H1 (cell line): ENCODE measurements around the gene CGB3. TPM values are rescaled to one million over a fixed set of nuclear protein-coding genes. Genes with fewer than 3 reads are reported as not detected.
"Not testable (repeated sequence)": the region's sequence is repeated elsewhere in the genome, so short reads cannot be mapped to it uniquely, and the experiment has no call there.

Experiments used
- CTCF ChIA-PET: fragments of 300-600 bp; sonication (Branson Sonifier 250); formaldehyde crosslinking; loops from one replicate; lab custom pipeline; 2021; ENCODE audit not compliant: partially characterized antibody; lab: Charles Lee
- POLR2A ChIA-PET: fragments of 300-600 bp; sonication (Branson Sonifier 250); formaldehyde crosslinking; loops from one replicate; lab custom pipeline; 2021; ENCODE audit warnings: inconsistent platforms; ENCODE audit not compliant: partially characterized antibody; lab: Charles Lee
- DNase-seq, 2 experiments: peaks; one replicate each; pipeline versions ENCODE4 v3.0.0 to v3.0.0-alpha.2; 2010 to 2022; ENCODE audit warnings: low spot score in 2 of 2, low read depth in 1 of 2, mixed read lengths in 1 of 2
- FAIRE-seq: peaks from 2 replicates; lab custom pipeline; 2011; peaks lifted over from hg19 to GRCh38; lab: Jason Lieb, UNC
- H2AFZ ChIP-seq: 2 replicates; pipeline ENCODE4 v1.8.1; 2012; ENCODE audit warnings: low read length, inconsistent platforms
- H2AK5ac ChIP-seq: 2 replicates; pipeline ENCODE4 v1.6.1; 2013; ENCODE audit warnings: low read depth, low read length
- H2BK120ac ChIP-seq: replicated peaks from 2 replicates; pipeline ENCODE3; 2013; ENCODE audit warnings: low read depth, low read length, inconsistent platforms
- H2BK12ac ChIP-seq: 2 replicates; pipeline ENCODE4 v1.6.1; 2013; ENCODE audit warnings: low read depth, low read length
- H2BK15ac ChIP-seq: 2 replicates; pipeline ENCODE4 v1.6.1; 2013; ENCODE audit warnings: low read length
- H2BK20ac ChIP-seq: 2 replicates; pipeline ENCODE4 v1.6.1; 2013; ENCODE audit warnings: low read length
- H2BK5ac ChIP-seq: 2 replicates; pipeline ENCODE4 v1.6.1; 2013; ENCODE audit warnings: low read depth, low read length
- H3K14ac ChIP-seq: 2 replicates; pipeline ENCODE4 v1.6.1; 2013; ENCODE audit warnings: inconsistent platforms; ENCODE audit not compliant: insufficient read length
- H3K18ac ChIP-seq: 2 replicates; pipeline ENCODE4 v1.6.1; 2013; ENCODE audit warnings: low read length; ENCODE audit errors: extremely low read depth
- H3K23ac ChIP-seq: 2 replicates; pipeline ENCODE4 v1.6.1; 2013; ENCODE audit warnings: inconsistent platforms; ENCODE audit not compliant: insufficient read length
- H3K23me2 ChIP-seq: 2 replicates; pipeline ENCODE4 v1.6.1; 2013; ENCODE audit warnings: low read depth, low read length
- H3K27ac ChIP-seq: 2 replicates; pipeline ENCODE4 v1.6.1; 2011; ENCODE audit warnings: low read depth, low read length, inconsistent platforms
- H3K27me3 ChIP-seq, 4 experiments: replicated peaks in 1 of 4; 1 replicate in 1 of 4; 2 replicates in 3 of 4; pipeline versions ENCODE4 v1.6.1 to v1.8.1; 2011 to 2013; ENCODE audit warnings: low read length in 3 of 4, mild to moderate bottlenecking in 3 of 4, inconsistent platforms in 2 of 4, mixed read lengths in 2 of 4, moderate library complexity in 1 of 4; ENCODE audit not compliant: control insufficient read depth in 3 of 4, insufficient read depth in 3 of 4; ENCODE audit errors: extremely low read depth in 1 of 4
- H3K36me3 ChIP-seq, 4 experiments: 2 replicates each; pipeline versions ENCODE4 v1.6.1 to v1.8.1; 2011 to 2013; ENCODE audit warnings: mild to moderate bottlenecking in 4 of 4, low read length in 3 of 4, moderate library complexity in 2 of 4, control low read depth in 1 of 4, inconsistent platforms in 1 of 4; ENCODE audit not compliant: insufficient read depth in 4 of 4, control insufficient read depth in 2 of 4
- H3K4ac ChIP-seq: replicated peaks from 2 replicates; pipeline ENCODE3; 2013; ENCODE audit warnings: low read length, low read depth, mixed read lengths, inconsistent platforms; ENCODE audit not compliant: insufficient read length
- H3K4me1 ChIP-seq, 4 experiments: replicated peaks in 1 of 4; 1 replicate in 1 of 4; 2 replicates in 3 of 4; pipeline versions ENCODE4 v1.6.1 to v1.8.1; 2011 to 2013; ENCODE audit warnings: low read length in 3 of 4, inconsistent platforms in 2 of 4, mixed read lengths in 1 of 4; ENCODE audit not compliant: insufficient read depth in 4 of 4, control insufficient read depth in 3 of 4
- H3K4me2 ChIP-seq, 2 experiments: 2 replicates each; pipeline versions ENCODE4 v1.6.1 to v1.8.1; 2011 to 2013; ENCODE audit warnings: low read depth in 2 of 2, low read length in 2 of 2, control low read depth in 1 of 2, inconsistent platforms in 1 of 2, mild to moderate bottlenecking in 1 of 2; ENCODE audit not compliant: insufficient read depth in 1 of 2
- H3K4me3 ChIP-seq, 4 experiments: fragments of 200-600, 300-600 bp in 1 of 4; sonication (generic), shearing (Covaris generic), sonication (Bioruptor Twin) in 1 of 4; 2 replicates each; pipeline versions ENCODE4 v1.5.1 to v1.8.1; 2011 to 2016; ENCODE audit warnings: low read length in 4 of 4, low read depth in 3 of 4, control low read depth in 2 of 4, inconsistent platforms in 2 of 4, mild to moderate bottlenecking in 2 of 4, mixed read lengths in 1 of 4, moderate library complexity in 1 of 4; ENCODE audit not compliant: insufficient read depth in 2 of 4; ENCODE audit errors: extremely low read depth in 1 of 4
- H3K56ac ChIP-seq: replicated peaks from 2 replicates; pipeline ENCODE3; 2013; ENCODE audit warnings: low read depth, mild to moderate bottlenecking, mixed read lengths, low read length, inconsistent platforms; ENCODE audit not compliant: insufficient read length
- H3K79me1 ChIP-seq: 2 replicates; pipeline ENCODE4 v1.6.1; 2013; ENCODE audit warnings: low read depth, low read length, control low read depth
- H3K79me2 ChIP-seq, 2 experiments: 2 replicates each; pipeline versions ENCODE4 v1.6.1 to v1.8.1; 2012 to 2013; ENCODE audit warnings: low read length in 2 of 2, mild to moderate bottlenecking in 2 of 2, inconsistent platforms in 1 of 2; ENCODE audit not compliant: insufficient read depth in 2 of 2, control insufficient read depth in 1 of 2
- H3K9ac ChIP-seq, 4 experiments: replicated peaks in 1 of 4; 1 replicate in 1 of 4; 2 replicates in 3 of 4; pipeline versions ENCODE4 v1.6.1 to v1.8.1; 2011 to 2013; ENCODE audit warnings: low read depth in 3 of 4, low read length in 3 of 4, control low read depth in 2 of 4, mild to moderate bottlenecking in 2 of 4, moderate library complexity in 2 of 4, inconsistent platforms in 1 of 4; ENCODE audit errors: extremely low read depth in 1 of 4
- H3K9me3 ChIP-seq, 2 experiments: 2 replicates each; pipeline versions ENCODE4 v1.6.1 to v1.8.1; 2012 to 2013; ENCODE audit warnings: mild to moderate bottlenecking in 2 of 2, moderate library complexity in 2 of 2, control low read depth in 1 of 2, inconsistent platforms in 1 of 2, low read depth in 1 of 2, low read length in 1 of 2, mixed read lengths in 1 of 2; ENCODE audit not compliant: insufficient read depth in 2 of 2
- H4K20me1 ChIP-seq, 2 experiments: replicated peaks in 1 of 2; 2 replicates each; pipeline versions ENCODE3 to v1.8.1; 2011 to 2013; ENCODE audit warnings: inconsistent platforms in 2 of 2, low read length in 2 of 2, mild to moderate bottlenecking in 1 of 2; ENCODE audit not compliant: insufficient read depth in 2 of 2, control insufficient read depth in 1 of 2
- H4K5ac ChIP-seq: 2 replicates; pipeline ENCODE4 v1.6.1; 2013; ENCODE audit warnings: low read length, low read depth, mixed read lengths, inconsistent platforms; ENCODE audit not compliant: insufficient read length
- H4K8ac ChIP-seq: 2 replicates; pipeline ENCODE4 v1.8.0; 2013; ENCODE audit warnings: mild to moderate bottlenecking, moderate library complexity, low read length, inconsistent platforms; ENCODE audit not compliant: insufficient read depth; ENCODE audit errors: extremely low read depth
- H4K91ac ChIP-seq: replicated peaks from 2 replicates; pipeline ENCODE3; 2013; ENCODE audit warnings: low read length, mixed read lengths, inconsistent platforms; ENCODE audit not compliant: insufficient read length
- CREB1 ChIP-seq: IDR thresholded peaks from 2 replicates; pipeline ENCODE4 v1.6.1; 2012; ENCODE audit warnings: inconsistent platforms
- EZH2 ChIP-seq: fragments of 200-600 bp; sonication (generic); IDR thresholded peaks from 2 replicates; pipeline ENCODE4 v1.7.1; 2012; ENCODE audit warnings: low read depth, mild to moderate bottlenecking, moderate library complexity, low read length, inconsistent platforms; ENCODE audit not compliant: severe bottlenecking
- WGBS, 2 experiments: shearing (Covaris generic) in 1 of 2; methylation state at CpG; one replicate each; pipeline versions ENCODE4 v1.1.6 to v1.1.7; 2013 to 2015; ENCODE audit warnings: low lambda C conversion rate in 2 of 2, mixed read lengths in 2 of 2, inconsistent platforms in 1 of 2, low coverage in 1 of 2, missing lambda C conversion rate in 1 of 2; ENCODE audit not compliant: insufficient replicate concordance in 2 of 2, insufficient coverage in 1 of 2, insufficient read length in 1 of 2; ENCODE audit errors: extremely low coverage in 1 of 2, missing lambda C conversion rate in 1 of 2; 5-methylcytosine and 5-hydroxymethylcytosine counted together
- polyA plus RNA-seq, 7 experiments: library from polyadenylated mRNA; depleted of rRNA in 3 of 7; stranded (reverse) in 5 of 7; unstranded in 2 of 7; fragments of >200 nt in 5 of 7; fragments of 200-250 nt in 2 of 7; gene quantifications; 1 replicate in 5 of 7; 2 replicates in 1 of 7; 4 replicates in 1 of 7; pipeline versions ENCODE4 v1.2.1 to v1.2.3, GENCODE V29; 2011 to 2013; ENCODE audit warnings: missing spikeins in 2 of 7, mixed read lengths in 2 of 7
- total RNA-seq: library from RNA; stranded (reverse); fragmentation: NEBNext Ultra II Directional; extraction: Animal tissue kit (Norgen Biotek cat#: 25700); gene quantifications from 2 replicates; pipeline ENCODE4 v1.2.1, GENCODE V29; 2021
- TF ChIP-seq, protein P1 (sequence below), 3 experiments: IDR thresholded peaks; 1 replicate in 2 of 3; 2 replicates in 1 of 3; pipeline versions ENCODE4 v1.5.1 to v1.6.1; 2011; ENCODE audit warnings: low read length in 3 of 3, mild to moderate bottlenecking in 3 of 3, inconsistent platforms in 2 of 3, low read depth in 1 of 3, moderate library complexity in 1 of 3; ENCODE audit not compliant: insufficient read depth in 1 of 3; ENCODE audit errors: control extremely low read depth in 1 of 3

The CGB3 gene
- total and polyA plus RNA-seq, 2 of the 8 experiments (the other 6 are each of a cell fraction or from before 2014, with no cell fraction given): not detected

DNA sequence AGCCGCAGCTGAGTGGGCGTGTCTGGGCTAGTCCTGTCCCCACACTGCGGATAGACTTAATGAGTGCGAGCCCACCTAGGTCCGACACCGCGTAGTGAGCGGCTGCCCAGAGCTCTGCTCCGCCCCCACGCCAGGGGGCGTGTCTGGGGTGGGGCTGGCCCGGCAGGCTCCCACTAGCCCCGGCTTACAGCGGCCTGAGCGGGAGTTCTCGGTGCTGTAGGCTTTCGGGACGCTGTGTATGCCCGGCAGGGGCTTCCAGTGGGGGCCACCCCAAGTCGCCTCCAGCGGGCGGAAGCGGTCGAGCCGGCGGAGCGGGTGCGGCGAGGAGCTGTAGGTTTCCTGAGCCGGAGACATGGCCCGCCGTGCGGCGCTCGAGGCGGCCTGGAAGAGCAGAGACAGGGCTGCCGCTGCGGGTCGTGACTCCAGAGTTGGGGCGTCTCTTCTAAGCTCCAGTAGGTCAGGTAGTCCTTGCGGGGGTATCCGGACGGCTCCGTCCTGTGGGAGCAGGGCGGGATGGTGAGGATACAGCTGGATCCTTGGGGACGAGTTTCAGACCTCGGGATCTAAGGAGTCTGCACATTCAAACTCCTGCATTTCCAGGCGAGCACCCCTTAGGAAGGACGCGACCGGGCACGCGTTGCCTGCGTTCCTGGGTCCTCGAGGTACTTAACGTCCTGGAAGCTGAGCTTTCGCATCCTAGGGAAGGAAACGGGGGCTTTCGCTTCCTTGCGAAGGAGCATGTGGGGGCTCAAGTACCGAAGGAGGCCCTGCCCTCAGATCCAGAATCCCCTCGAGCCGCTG, 32.2 kb upstream of the CGB3 start (continued):
- TF ChIP-seq, protein P1, sequence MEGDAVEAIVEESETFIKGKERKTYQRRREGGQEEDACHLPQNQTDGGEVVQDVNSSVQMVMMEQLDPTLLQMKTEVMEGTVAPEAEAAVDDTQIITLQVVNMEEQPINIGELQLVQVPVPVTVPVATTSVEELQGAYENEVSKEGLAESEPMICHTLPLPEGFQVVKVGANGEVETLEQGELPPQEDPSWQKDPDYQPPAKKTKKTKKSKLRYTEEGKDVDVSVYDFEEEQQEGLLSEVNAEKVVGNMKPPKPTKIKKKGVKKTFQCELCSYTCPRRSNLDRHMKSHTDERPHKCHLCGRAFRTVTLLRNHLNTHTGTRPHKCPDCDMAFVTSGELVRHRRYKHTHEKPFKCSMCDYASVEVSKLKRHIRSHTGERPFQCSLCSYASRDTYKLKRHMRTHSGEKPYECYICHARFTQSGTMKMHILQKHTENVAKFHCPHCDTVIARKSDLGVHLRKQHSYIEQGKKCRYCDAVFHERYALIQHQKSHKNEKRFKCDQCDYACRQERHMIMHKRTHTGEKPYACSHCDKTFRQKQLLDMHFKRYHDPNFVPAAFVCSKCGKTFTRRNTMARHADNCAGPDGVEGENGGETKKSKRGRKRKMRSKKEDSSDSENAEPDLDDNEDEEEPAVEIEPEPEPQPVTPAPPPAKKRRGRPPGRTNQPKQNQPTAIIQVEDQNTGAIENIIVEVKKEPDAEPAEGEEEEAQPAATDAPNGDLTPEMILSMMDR (IDR thresholded peaks at IDR 0.05; ENCODE audit: control extremely low read depth in 1 of 3, insufficient read depth in 1 of 3, low read depth in 1 of 3, low read length in 3 of 3): peak; percentile 13 to 34 (median 28); a peak in 2 of 4 replicates
- TF ChIP-seq EZH2 (peak; percentile 76), CREB1 (0 out of 2 replicates have a peak, but pooled peaks have one; percentile 22)

DNA sequence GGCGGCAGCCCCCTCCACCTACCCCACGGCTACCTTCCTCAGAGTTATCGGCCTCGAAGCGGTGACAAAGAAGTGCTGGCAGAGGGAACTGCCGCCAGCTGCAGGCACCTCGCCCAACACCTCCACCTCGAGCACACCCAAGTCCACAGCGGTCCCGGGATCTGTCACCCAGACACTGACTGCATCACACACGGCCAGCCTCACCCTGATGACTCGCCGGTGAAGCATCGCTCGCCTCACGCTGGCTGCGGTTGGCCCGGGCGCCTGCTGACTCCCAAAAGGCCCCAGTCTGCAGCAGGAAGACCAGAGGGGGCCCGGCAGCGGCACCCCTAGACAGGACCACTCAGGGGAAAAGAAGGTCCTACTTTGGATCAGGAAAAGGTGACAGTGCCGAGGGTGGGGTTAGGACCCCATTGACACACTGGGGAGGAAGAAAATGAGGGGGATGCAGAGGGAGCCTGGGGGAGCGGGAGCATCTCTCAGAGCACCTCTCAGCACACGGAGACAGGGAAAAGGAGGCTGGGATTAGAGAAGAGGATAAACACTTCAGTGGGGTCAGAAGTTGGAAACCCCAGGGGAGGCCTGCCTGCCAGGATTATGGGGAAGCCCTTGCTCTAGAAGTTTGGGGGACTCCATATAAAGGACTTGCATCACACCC, 26.4 kb upstream of the CGB3 start:
- H2AK5ac ChIP-seq, H3K23me2 ChIP-seq, POLR2A ChIA-PET, DNase-seq, H2BK12ac ChIP-seq, H2BK15ac ChIP-seq, H3K4me2 ChIP-seq, H4K20me1 ChIP-seq, H4K91ac ChIP-seq, H3K4me1 ChIP-seq, H3K23ac ChIP-seq, H3K9me3 ChIP-seq, FAIRE-seq, H2BK20ac ChIP-seq, H2BK5ac ChIP-seq, H4K8ac ChIP-seq, H3K79me2 ChIP-seq, H2AFZ ChIP-seq, H3K79me1 ChIP-seq, H3K18ac ChIP-seq, H3K9ac ChIP-seq, H3K36me3 ChIP-seq, H3K4me3 ChIP-seq, H3K4ac ChIP-seq, H2BK120ac ChIP-seq, H3K27ac ChIP-seq, H4K5ac ChIP-seq, H3K56ac ChIP-seq, H3K27me3 ChIP-seq, H3K14ac ChIP-seq: not testable (repeated sequence)
- CTCF ChIA-PET: interaction anchor here (0.6 kb wide), 1 partner anchor 625 kb away, joined by 3 read pairs; no protein-coding TSS in a partner anchor
- whole genome bisulfite sequencing, 2 experiments: 84% methylated on average over 24 of the region's 24 CpGs; no CpG with 5 or more reads in 1 of the 2 experiments
